ENCODE results near the gene BIK.

GRCh38 chr22:43109511-43109910 lies 1.0 kb upstream of the BIK start:
- no peak for TF ChIP-seq CTCF (IDR thresholded peaks at IDR 0.05)
- TF ChIP-seq JUN (CRISPR knock-in tag; IDR thresholded peaks at IDR 0.05): no peak
- TF ChIP-seq MYBL2 (CRISPR knock-in tag; IDR thresholded peaks at IDR 0.05): no peak
- no peak for TF ChIP-seq CREM (CRISPR knock-in tag; IDR thresholded peaks at IDR 0.05)
- TF ChIP-seq ETV6 (CRISPR knock-in tag; IDR thresholded peaks at IDR 0.05): no peak
- TF ChIP-seq NFYB (CRISPR knock-in tag; conservative IDR thresholded peaks at IDR 0.05; ENCODE audit: low read depth): no peak
- no peak for TF ChIP-seq MAX (CRISPR knock-in tag; IDR thresholded peaks at IDR 0.05)

Measured in WTC11 (cell line).